ENCODE data around the gene DCAF11. TPM values are rescaled to one million over a fixed set of nuclear protein-coding genes. Genes with fewer than 3 reads are reported as not detected.

Gene DCAF11
- total and polyA plus RNA-seq, 2 of the 13 experiments (the other 11 are each of a cell fraction or from before 2014, with no cell fraction given) = 150 to 257 TPM

DNA sequence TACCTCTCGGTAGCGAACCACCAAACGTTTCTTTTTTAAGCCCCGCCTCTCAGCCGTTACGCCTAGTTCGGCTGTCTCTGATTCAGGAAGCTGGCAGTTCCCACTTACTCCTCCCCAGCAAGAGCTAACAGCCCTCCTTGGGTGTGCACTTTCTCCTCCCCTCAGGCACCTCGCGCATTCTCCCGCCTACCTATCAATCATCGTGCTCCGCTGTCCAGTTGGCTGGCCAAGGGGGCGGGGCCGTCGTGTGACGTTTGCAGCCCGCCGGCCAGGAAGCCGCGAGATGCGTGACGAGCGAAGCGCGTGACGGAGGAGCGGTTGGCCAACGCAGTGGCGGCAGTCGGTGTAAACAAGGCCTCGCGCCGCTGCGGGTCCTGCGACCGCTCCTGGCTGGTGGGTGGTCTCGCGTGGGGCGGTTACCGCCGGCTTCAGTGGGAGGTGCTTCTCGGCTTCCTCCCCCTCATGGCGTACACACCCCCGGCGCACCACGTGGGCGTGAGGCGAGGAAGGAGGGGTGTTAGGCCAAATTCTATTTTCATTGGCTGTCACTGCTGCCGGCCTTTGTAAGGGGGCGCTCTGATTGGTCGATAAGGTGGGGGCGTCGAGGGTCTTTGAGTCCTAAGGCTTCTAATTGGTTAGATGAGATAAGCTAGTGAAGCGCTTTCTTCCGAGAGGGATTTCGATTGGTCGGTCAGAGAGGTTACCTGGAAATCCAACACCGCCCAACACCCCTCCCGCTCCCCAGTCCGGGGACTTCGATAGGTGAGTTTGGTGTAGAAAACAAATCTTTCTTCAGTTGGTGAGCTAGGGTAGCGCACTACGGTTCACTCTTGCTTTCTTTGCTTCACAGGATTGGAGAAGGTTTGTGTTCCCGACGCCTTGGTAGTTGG, at the start of gene DCAF11, which contains the start of gene NRL (continued):
- TF ChIP-seq, protein P1, sequence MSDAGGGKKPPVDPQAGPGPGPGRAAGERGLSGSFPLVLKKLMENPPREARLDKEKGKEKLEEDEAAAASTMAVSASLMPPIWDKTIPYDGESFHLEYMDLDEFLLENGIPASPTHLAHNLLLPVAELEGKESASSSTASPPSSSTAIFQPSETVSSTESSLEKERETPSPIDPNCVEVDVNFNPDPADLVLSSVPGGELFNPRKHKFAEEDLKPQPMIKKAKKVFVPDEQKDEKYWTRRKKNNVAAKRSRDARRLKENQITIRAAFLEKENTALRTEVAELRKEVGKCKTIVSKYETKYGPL (CRISPR knock-in tag; IDR thresholded peaks at IDR 0.05) = peak; percentile 60; the same call in 1 of the 2 replicates
- TF ChIP-seq FOXC1 (CRISPR knock-in tag; IDR thresholded peaks at IDR 0.05; ENCODE audit: borderline replicate concordance) (peak; percentile 85; the same call in 1 of the 2 replicates), HNF1B (CRISPR knock-in tag; IDR thresholded peaks at IDR 0.05) (no peak; the same call in 1 of the 2 replicates)
- TF ChIP-seq, protein P2, sequence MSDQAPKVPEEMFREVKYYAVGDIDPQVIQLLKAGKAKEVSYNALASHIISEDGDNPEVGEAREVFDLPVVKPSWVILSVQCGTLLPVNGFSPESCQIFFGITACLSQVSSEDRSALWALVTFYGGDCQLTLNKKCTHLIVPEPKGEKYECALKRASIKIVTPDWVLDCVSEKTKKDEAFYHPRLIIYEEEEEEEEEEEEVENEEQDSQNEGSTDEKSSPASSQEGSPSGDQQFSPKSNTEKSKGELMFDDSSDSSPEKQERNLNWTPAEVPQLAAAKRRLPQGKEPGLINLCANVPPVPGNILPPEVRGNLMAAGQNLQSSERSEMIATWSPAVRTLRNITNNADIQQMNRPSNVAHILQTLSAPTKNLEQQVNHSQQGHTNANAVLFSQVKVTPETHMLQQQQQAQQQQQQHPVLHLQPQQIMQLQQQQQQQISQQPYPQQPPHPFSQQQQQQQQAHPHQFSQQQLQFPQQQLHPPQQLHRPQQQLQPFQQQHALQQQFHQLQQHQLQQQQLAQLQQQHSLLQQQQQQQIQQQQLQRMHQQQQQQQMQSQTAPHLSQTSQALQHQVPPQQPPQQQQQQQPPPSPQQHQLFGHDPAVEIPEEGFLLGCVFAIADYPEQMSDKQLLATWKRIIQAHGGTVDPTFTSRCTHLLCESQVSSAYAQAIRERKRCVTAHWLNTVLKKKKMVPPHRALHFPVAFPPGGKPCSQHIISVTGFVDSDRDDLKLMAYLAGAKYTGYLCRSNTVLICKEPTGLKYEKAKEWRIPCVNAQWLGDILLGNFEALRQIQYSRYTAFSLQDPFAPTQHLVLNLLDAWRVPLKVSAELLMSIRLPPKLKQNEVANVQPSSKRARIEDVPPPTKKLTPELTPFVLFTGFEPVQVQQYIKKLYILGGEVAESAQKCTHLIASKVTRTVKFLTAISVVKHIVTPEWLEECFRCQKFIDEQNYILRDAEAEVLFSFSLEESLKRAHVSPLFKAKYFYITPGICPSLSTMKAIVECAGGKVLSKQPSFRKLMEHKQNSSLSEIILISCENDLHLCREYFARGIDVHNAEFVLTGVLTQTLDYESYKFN (CRISPR knock-in tag; conservative IDR thresholded peaks at IDR 0.05) = peak; percentile 70
- TF ChIP-seq, protein P3, sequence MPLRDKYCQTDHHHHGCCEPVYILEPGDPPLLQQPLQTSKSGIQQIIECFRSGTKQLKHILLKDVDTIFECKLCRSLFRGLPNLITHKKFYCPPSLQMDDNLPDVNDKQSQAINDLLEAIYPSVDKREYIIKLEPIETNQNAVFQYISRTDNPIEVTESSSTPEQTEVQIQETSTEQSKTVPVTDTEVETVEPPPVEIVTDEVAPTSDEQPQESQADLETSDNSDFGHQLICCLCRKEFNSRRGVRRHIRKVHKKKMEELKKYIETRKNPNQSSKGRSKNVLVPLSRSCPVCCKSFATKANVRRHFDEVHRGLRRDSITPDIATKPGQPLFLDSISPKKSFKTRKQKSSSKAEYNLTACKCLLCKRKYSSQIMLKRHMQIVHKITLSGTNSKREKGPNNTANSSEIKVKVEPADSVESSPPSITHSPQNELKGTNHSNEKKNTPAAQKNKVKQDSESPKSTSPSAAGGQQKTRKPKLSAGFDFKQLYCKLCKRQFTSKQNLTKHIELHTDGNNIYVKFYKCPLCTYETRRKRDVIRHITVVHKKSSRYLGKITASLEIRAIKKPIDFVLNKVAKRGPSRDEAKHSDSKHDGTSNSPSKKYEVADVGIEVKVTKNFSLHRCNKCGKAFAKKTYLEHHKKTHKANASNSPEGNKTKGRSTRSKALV (CRISPR knock-in tag; IDR thresholded peaks at IDR 0.05) = peak; percentile 90
- TF ChIP-seq, protein P4, sequence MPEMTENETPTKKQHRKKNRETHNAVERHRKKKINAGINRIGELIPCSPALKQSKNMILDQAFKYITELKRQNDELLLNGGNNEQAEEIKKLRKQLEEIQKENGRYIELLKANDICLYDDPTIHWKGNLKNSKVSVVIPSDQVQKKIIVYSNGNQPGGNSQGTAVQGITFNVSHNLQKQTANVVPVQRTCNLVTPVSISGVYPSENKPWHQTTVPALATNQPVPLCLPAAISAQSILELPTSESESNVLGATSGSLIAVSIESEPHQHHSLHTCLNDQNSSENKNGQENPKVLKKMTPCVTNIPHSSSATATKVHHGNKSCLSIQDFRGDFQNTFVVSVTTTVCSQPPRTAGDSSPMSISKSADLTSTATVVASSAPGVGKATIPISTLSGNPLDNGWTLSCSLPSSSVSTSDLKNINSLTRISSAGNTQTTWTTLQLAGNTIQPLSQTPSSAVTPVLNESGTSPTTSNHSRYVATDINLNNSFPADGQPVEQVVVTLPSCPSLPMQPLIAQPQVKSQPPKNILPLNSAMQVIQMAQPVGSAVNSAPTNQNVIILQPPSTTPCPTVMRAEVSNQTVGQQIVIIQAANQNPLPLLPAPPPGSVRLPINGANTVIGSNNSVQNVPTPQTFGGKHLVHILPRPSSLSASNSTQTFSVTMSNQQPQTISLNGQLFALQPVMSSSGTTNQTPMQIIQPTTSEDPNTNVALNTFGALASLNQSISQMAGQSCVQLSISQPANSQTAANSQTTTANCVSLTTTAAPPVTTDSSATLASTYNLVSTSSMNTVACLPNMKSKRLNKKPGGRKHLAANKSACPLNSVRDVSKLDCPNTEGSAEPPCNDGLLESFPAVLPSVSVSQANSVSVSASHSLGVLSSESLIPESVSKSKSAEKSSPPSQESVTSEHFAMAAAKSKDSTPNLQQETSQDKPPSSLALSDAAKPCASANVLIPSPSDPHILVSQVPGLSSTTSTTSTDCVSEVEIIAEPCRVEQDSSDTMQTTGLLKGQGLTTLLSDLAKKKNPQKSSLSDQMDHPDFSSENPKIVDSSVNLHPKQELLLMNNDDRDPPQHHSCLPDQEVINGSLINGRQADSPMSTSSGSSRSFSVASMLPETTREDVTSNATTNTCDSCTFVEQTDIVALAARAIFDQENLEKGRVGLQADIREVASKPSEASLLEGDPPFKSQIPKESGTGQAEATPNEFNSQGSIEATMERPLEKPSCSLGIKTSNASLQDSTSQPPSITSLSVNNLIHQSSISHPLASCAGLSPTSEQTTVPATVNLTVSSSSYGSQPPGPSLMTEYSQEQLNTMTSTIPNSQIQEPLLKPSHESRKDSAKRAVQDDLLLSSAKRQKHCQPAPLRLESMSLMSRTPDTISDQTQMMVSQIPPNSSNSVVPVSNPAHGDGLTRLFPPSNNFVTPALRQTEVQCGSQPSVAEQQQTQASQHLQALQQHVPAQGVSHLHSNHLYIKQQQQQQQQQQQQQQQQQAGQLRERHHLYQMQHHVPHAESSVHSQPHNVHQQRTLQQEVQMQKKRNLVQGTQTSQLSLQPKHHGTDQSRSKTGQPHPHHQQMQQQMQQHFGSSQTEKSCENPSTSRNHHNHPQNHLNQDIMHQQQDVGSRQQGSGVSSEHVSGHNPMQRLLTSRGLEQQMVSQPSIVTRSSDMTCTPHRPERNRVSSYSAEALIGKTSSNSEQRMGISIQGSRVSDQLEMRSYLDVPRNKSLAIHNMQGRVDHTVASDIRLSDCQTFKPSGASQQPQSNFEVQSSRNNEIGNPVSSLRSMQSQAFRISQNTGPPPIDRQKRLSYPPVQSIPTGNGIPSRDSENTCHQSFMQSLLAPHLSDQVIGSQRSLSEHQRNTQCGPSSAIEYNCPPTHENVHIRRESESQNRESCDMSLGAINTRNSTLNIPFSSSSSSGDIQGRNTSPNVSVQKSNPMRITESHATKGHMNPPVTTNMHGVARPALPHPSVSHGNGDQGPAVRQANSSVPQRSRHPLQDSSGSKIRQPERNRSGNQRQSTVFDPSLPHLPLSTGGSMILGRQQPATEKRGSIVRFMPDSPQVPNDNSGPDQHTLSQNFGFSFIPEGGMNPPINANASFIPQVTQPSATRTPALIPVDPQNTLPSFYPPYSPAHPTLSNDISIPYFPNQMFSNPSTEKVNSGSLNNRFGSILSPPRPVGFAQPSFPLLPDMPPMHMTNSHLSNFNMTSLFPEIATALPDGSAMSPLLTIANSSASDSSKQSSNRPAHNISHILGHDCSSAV (CRISPR knock-in tag; IDR thresholded peaks at IDR 0.05; ENCODE audit: borderline replicate concordance) = peak; percentile 100
